ENCODE measurements around the gene ASXL2.

- TF ChIP-seq CTCF (IDR thresholded peaks at IDR 0.05) (no peak), EP300 (IDR thresholded peaks at IDR 0.05) (no peak), POLR2A (IDR thresholded peaks at IDR 0.05) (no peak), POLR2AphosphoS5 (IDR thresholded peaks at IDR 0.05) (no peak)
Observed at GRCh38 chr2:25805987-25806386, 72.3 kb downstream of the ASXL2 start.

Measured in upper lobe of left lung (tissue), 4 donors.